GM12891 (cell line): ENCODE data around the gene CCDC28A.

Experiments used
- POLR2A ChIP-seq: IDR thresholded peaks from 2 replicates; pipeline ENCODE4 v1.6.1; 2011; ENCODE audit warnings: low read depth, low read length, control low read depth
- POLR2AphosphoS5 ChIP-seq: IDR thresholded peaks from 2 replicates; pipeline ENCODE4 v1.6.1; 2011; ENCODE audit warnings: low read depth, low read length, control low read depth
- POU2F2 ChIP-seq: IDR thresholded peaks from 2 replicates; pipeline ENCODE4 v1.6.1; 2011; ENCODE audit warnings: low read depth, mild to moderate bottlenecking, control low read depth, low read length, moderate library complexity
- TAF1 ChIP-seq: IDR thresholded peaks from 2 replicates; pipeline ENCODE4 v1.6.1; 2011; ENCODE audit warnings: low read depth, low read length, control low read depth

DNA sequence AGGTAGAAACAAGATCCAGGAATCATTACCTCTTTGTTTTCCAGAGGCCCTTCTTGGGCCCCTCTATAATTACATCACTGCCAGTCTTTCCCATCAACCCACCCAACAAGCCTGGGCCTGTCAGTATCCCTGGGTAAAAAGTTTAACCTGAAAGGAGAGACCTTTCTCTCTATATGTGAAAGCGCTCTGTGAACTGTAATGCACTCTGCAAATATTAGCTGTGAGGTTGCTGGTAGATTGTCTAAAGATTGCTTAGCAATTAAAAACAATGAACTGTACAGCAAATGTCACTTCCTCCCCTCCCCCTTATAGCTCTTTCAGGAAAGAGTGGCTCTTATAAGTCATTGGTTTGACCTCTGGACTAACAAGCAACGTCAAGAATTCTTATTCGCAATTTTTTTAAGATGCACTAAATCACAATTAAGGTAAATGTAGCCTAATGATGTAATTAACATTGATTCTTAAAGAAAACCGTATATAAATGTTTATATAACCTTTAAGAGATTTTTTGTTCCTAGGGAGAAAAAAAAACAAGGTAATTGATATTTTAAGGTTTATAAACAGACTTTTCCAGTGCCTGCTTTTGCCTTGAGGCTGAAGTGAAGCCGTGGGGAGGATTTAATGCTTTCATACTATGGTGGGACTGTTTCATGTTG, 40.7 kb downstream of the CCDC28A start:
- TF ChIP-seq POLR2A (no peak), POLR2AphosphoS5 (no peak), TAF1 (no peak), POU2F2 (no peak)
